Measurements from ENCODE around the gene HOXD9.

- TF ChIP-seq RAD21 (IDR thresholded peaks at IDR 0.05; ENCODE audit: low read depth) (no peak), REST (IDR thresholded peaks at IDR 0.05; ENCODE audit: low read depth) (no peak), EP300 (IDR thresholded peaks at IDR 0.05; ENCODE audit: borderline replicate concordance) (no peak), CEBPB (IDR thresholded peaks at IDR 0.05) (no peak), MAX (IDR thresholded peaks at IDR 0.05) (no peak), TAF1 (IDR thresholded peaks at IDR 0.05; ENCODE audit: low read depth) (no peak), EGR1 (IDR thresholded peaks at IDR 0.05) (no peak), TCF12 (IDR thresholded peaks at IDR 0.05; ENCODE audit: low read depth) (no peak)
Measured at GRCh38 chr2:176107731-176108181, 14.8 kb upstream of the HOXD9 start.

Measured in Ishikawa (cell line).